GM12878 (cell line): ENCODE results near the gene SYK. TPM values are rescaled to one million over a fixed set of nuclear protein-coding genes. Genes with fewer than 3 reads are reported as not detected.
A peak's percentile ranks its signal among the peaks of the same experiment; 100 is the strongest.

ENCODE experiments used
- ATAC-seq: fragments of 200-7000 bp; cut with Tn5 transposase; 3 replicates; pipeline ENCODE4 v1.9.1; 2020; ENCODE audit warnings: mild to moderate bottlenecking, moderate library complexity
- BruUV-seq: library from RNA; stranded (reverse); fragments of 400-500 nt; replicated peaks from 2 replicates; lab custom pipeline; 2021; lab: Mats Ljungman, UMichigan
- CTCF ChIA-PET: fragments of 300-600 bp; sonication (Branson Sonifier 250); formaldehyde crosslinking; extraction: SDS; loops from one replicate; lab custom pipeline; 2021; ENCODE audit warnings: inconsistent platforms; lab: Yijun Ruan, JAX
- POLR2A ChIA-PET: fragments of 350-600 bp; formaldehyde crosslinking; extraction: SDS; loops from one replicate; lab custom pipeline; 2021; ENCODE audit warnings: inconsistent platforms; lab: Charles Lee
- RAD21 ChIA-PET: fragments of 300-600 bp; sonication (Branson Sonifier 250); formaldehyde crosslinking; loops from one replicate; lab custom pipeline; 2023; ENCODE audit warnings: antibody characterized with exemption; ENCODE audit not compliant: unreplicated experiment; lab: Charles Lee
- SMC1A ChIA-PET: fragments of 300-600 bp; sonication (Branson Sonifier 250); formaldehyde crosslinking; loops from one replicate; lab custom pipeline; 2023; ENCODE audit not compliant: unreplicated experiment, uncharacterized antibody; lab: Charles Lee
- DNase-seq: peaks from one replicate; pipeline ENCODE4 v3.0.0-alpha.2; 2011; ENCODE audit warnings: low read depth, low spot score
- FAIRE-seq: peaks from 3 replicates; lab custom pipeline; 2011; peaks lifted over from hg19 to GRCh38; lab: Jason Lieb, UNC
- H2AFZ ChIP-seq: 2 replicates; pipeline ENCODE4 v1.6.0; 2011; ENCODE audit warnings: low read depth, low read length, control low read depth; ENCODE audit not compliant: control insufficient read depth
- H3K27ac ChIP-seq: 2 replicates; pipeline ENCODE4 v1.5.1; 2011; ENCODE audit warnings: control low read depth; ENCODE audit not compliant: control insufficient read depth, insufficient read depth
- H3K27me3 ChIP-seq, 2 experiments: replicated peaks in 1 of 2; 2 replicates each; pipeline versions ENCODE4 v1.6.0 to v1.6.1; 2011; ENCODE audit warnings: low read length in 1 of 2; ENCODE audit not compliant: control insufficient read depth in 2 of 2, insufficient read depth in 2 of 2
- H3K36me3 ChIP-seq, 2 experiments: 2 replicates each; pipeline ENCODE4 v1.5.1; 2011; ENCODE audit warnings: low read length in 1 of 2; ENCODE audit not compliant: control insufficient read depth in 2 of 2, insufficient read depth in 2 of 2
- H3K4me1 ChIP-seq: 2 replicates; pipeline ENCODE4 v1.6.1; 2011; ENCODE audit warnings: mild to moderate bottlenecking, low read length, moderate library complexity, mixed read lengths; ENCODE audit not compliant: control insufficient read depth, insufficient read depth
- H3K4me2 ChIP-seq: 2 replicates; pipeline ENCODE4 v1.6.0; 2011; ENCODE audit warnings: control low read depth; ENCODE audit not compliant: control insufficient read depth, insufficient read depth
- H3K4me3 ChIP-seq: fragments of 200-600 bp; sonication (generic); 2 replicates; pipeline ENCODE4 v1.5.1; 2016
- H3K79me2 ChIP-seq: 2 replicates; pipeline ENCODE4 v1.6.0; 2011; ENCODE audit warnings: low read length; ENCODE audit not compliant: control insufficient read depth, insufficient read depth
- H3K9ac ChIP-seq: 2 replicates; pipeline ENCODE4 v1.8.0; 2011; ENCODE audit warnings: low read length, control low read depth, mixed read lengths; ENCODE audit not compliant: control insufficient read depth, insufficient read depth
- H3K9me3 ChIP-seq: replicated peaks from 3 replicates; pipeline ENCODE4 v1.5.1; 2011; ENCODE audit warnings: mild to moderate bottlenecking, low read length; ENCODE audit not compliant: control insufficient read depth, insufficient read depth
- H4K20me1 ChIP-seq: 2 replicates; pipeline ENCODE4 v1.6.0; 2011; ENCODE audit not compliant: control insufficient read depth, insufficient read depth
- ATF7 ChIP-seq: fragments of 450-650 bp; IDR thresholded peaks from 2 replicates; pipeline ENCODE4 v1.6.1; 2016; ENCODE audit warnings: low read depth, mild to moderate bottlenecking
- IRF4 ChIP-seq: IDR thresholded peaks from 2 replicates; pipeline ENCODE4 v1.6.1; 2011; ENCODE audit warnings: low read depth, low read length
- POU2F2 ChIP-seq: IDR thresholded peaks from 3 replicates; pipeline ENCODE4 v1.6.1; 2011; ENCODE audit warnings: low read depth, mild to moderate bottlenecking, low read length, borderline replicate concordance
- RAD21 ChIP-seq: IDR thresholded peaks from 2 replicates; pipeline ENCODE4 v1.6.1; 2011; ENCODE audit warnings: mild to moderate bottlenecking, low read depth, low read length, moderate library complexity; ENCODE audit not compliant: insufficient read depth
- SMAD5 ChIP-seq: IDR thresholded peaks from 2 replicates; pipeline ENCODE4 v1.6.1; 2016; ENCODE audit warnings: antibody characterized with exemption, low read depth
- SMC3 ChIP-seq: IDR thresholded peaks from 2 replicates; pipeline ENCODE4 v1.6.1; 2011; ENCODE audit warnings: low read length, improper control_type of control experiment, borderline replicate concordance
- TCF12 ChIP-seq: IDR thresholded peaks from 2 replicates; pipeline ENCODE4 v1.6.1; 2011; ENCODE audit warnings: low read depth, mild to moderate bottlenecking, low read length
- WRNIP1 ChIP-seq: IDR thresholded peaks from 2 replicates; pipeline ENCODE4 v1.6.1; 2011; ENCODE audit warnings: low read depth, low read length, improper control_type of control experiment, borderline replicate concordance
- YY1 ChIP-seq: IDR thresholded peaks from 2 replicates; pipeline ENCODE4 v1.6.1; 2011; ENCODE audit warnings: low read depth, mild to moderate bottlenecking, low read length
- WGBS: methylation state at CpG from one replicate; pipeline ENCODE4 v1.1.6; 2016; ENCODE audit warnings: low lambda C conversion rate; ENCODE audit not compliant: insufficient replicate concordance, insufficient coverage; ENCODE audit errors: missing lambda C conversion rate; 5-methylcytosine and 5-hydroxymethylcytosine counted together
- in situ Hi-C: fragments of 300-500 bp; cut with MboI; formaldehyde crosslinking; loops from 9 replicates; pipeline ENCODE4 v1.14.3; 2018; ENCODE audit warnings: mixed read lengths
- intact Hi-C: fragments of 100-400 bp; cut with micrococcal nuclease; formaldehyde crosslinking; loops from one replicate; pipeline ENCODE4 v1.14.2; 2022; ENCODE audit not compliant: unreplicated experiment
- polyA plus RNA-seq, 11 experiments: library from polyadenylated mRNA; depleted of rRNA in 4 of 11; unstranded in 6 of 11; stranded (reverse) in 5 of 11; fragments of >200 nt; fragmentation: Nextera tagmentation in 4 of 11; fragmentation: Illumina TruSeq in 1 of 11; extraction: Ambion mirVana in 4 of 11; extraction: Trizol in 1 of 11; gene quantifications; 1 replicate in 1 of 11; 2 replicates in 10 of 11; pipeline versions ENCODE4 v1.2.1 to v1.2.3, GENCODE V29; 2011 to 2016; ENCODE audit warnings: inconsistent platforms in 2 of 11, missing spikeins in 2 of 11, low read depth in 1 of 11
- total RNA-seq, 4 experiments: library from RNA; depleted of rRNA in 3 of 4; stranded (reverse); fragments of >200 nt in 3 of 4; fragmentation: Illumina TruSeq in 1 of 4; extraction: Trizol in 1 of 4; gene quantifications; 2 replicates each; pipeline versions ENCODE4 v1.2.1 to v1.2.3, GENCODE V29; 2013 to 2021
- TF ChIP-seq, protein P1 (sequence below), 3 experiments: IDR thresholded peaks in 2 of 3; conservative IDR thresholded peaks in 1 of 3; 2 replicates each; pipeline ENCODE4 v1.5.1; 2011; ENCODE audit warnings: low read depth in 3 of 3, low read length in 3 of 3, mild to moderate bottlenecking in 3 of 3, control low read depth in 2 of 3, moderate library complexity in 2 of 3, inconsistent platforms in 1 of 3, mixed read lengths in 1 of 3; ENCODE audit not compliant: control insufficient read depth in 2 of 3, insufficient read depth in 1 of 3; ENCODE audit errors: extremely low read depth in 1 of 3

Gene SYK
- total and polyA plus RNA-seq, 10 of the 15 experiments (the other 5 are each of a cell fraction or from before 2014, with no cell fraction given): 6.5 to 135 (median 68.8) TPM

DNA sequence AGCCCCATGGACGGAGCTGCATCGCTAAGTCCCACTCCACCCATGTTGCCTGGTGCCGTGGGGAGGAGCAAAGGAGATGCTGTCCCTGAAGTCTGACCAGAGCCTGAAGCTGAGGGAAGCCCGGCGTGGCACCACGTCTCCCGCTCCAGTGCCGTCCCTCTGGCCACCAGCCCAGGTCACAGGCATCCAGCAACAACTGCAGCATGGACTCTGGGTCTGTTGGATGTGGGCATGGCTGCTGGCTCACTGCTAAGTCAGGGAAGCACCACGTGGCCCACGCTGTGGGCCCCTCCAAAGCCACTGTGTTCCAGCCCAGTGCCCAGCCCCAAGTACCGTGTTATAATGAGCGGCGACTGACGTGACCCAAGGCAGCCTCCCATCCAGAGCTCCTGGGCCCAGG, 112.6 kb downstream of the SYK start:
- SMC1A ChIA-PET: interaction anchor here (0.7 to 4.4 kb wide), 5 partner anchors 29 to 812 kb away, joined by 3 to 47 read pairs (median 5); partner anchors contain the start of gene NFIL3

DNA sequence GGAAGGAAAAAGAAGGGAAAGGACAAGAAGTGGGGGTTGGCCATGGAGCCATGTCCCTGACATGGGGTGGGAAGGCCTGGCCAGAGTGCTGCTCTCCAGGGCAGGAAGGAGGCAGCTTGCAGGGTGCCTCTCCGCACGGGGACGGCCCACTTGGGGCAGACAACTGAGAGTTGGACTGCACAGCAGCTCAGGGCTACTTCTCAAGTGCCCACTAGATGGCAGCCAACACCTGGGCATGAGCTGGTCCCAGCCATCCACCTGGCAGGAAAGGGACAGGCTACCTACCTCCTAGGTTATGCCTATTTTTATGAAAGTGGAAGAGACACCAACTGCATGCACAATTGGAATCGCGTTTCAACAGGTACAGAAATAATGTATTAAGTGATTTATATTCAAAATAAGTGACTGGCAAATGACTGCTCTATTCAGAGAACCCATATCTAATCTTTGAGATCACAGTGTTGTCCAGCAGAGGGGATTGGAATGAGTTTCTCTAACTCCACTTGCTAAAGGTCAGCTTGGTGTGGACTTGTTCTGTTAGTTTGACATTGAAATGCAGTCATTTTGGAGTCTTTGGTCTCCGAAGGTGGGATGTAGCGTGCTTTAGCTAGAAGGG, 113.4 kb downstream of the SYK start:
- no peak overlapping the region for H2AFZ ChIP-seq
- DNase-seq (peak; percentile 33), FAIRE-seq (peak; percentile 98), ATAC-seq (peak; percentile 99)
- WGBS: 2% methylated on average over 7 of the region's 7 CpGs
- ChIA-PET SMC1A (interaction anchor here (0.6 to 4.4 kb wide), 12 partner anchors 8 to 1136 kb away, joined by 3 to 47 read pairs (median 4); partner anchors contain the start of gene NFIL3), CTCF (interaction anchor here (0.6 to 7.5 kb wide), 43 partner anchors 8 to 1039 kb away, joined by 3 to 115 read pairs (median 4); partner anchors contain the start of genes AUH and NFIL3), RAD21 (interaction anchor here (0.6 to 3.4 kb wide), 22 partner anchors 28 to 1224 kb away, joined by 3 to 59 read pairs (median 4); partner anchors contain the start of genes NFIL3 and ROR2), POLR2A (interaction anchor here (0.7 kb wide), 2 partner anchors 45 to 626 kb away, joined by 3 to 4 read pairs; no protein-coding TSS in a partner anchor)
- H3K9me3 ChIP-seq: no peaks in the 10 kb centered on the region
- no peak overlapping the region for H3K27ac ChIP-seq
- no peak overlapping the region for H3K4me2 ChIP-seq
- no peaks in the 10 kb centered on the region; the same call in 1 of the 2 replicates for H3K4me1 ChIP-seq
- H3K9ac ChIP-seq: no peak overlapping the region
- TF ChIP-seq SMC3 (peak; percentile 84), SMAD5 (no peak), ATF7 (no peak), WRNIP1 (no peak), YY1 (peak; percentile 47; the same call in 1 of the 2 replicates), RAD21 (peak; percentile 93), POU2F2 (0 out of 3 replicates have a peak, but pooled peaks have one; percentile 16), TCF12 (0 out of 2 replicates have a peak, but pooled peaks have one; percentile 35), IRF4 (0 out of 2 replicates have a peak, but pooled peaks have one; percentile 26)
- TF ChIP-seq, protein P1, sequence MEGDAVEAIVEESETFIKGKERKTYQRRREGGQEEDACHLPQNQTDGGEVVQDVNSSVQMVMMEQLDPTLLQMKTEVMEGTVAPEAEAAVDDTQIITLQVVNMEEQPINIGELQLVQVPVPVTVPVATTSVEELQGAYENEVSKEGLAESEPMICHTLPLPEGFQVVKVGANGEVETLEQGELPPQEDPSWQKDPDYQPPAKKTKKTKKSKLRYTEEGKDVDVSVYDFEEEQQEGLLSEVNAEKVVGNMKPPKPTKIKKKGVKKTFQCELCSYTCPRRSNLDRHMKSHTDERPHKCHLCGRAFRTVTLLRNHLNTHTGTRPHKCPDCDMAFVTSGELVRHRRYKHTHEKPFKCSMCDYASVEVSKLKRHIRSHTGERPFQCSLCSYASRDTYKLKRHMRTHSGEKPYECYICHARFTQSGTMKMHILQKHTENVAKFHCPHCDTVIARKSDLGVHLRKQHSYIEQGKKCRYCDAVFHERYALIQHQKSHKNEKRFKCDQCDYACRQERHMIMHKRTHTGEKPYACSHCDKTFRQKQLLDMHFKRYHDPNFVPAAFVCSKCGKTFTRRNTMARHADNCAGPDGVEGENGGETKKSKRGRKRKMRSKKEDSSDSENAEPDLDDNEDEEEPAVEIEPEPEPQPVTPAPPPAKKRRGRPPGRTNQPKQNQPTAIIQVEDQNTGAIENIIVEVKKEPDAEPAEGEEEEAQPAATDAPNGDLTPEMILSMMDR (IDR thresholded peaks at IDR 0.05 in 2 of 3, conservative IDR thresholded peaks at IDR 0.05 in 1 of 3; ENCODE audit: control insufficient read depth in 2 of 3, extremely low read depth in 1 of 3, insufficient read depth in 1 of 3, low read depth in 3 of 3, low read length in 3 of 3): peak; percentile 81 to 92 (median 90)
- H4K20me1 ChIP-seq: no peaks in the 10 kb centered on the region
- H3K36me3 ChIP-seq: no peaks in the 10 kb centered on the region
- no peak overlapping the region for H3K4me3 ChIP-seq
- no peaks in the 10 kb centered on the region for H3K79me2 ChIP-seq
- H3K27me3 ChIP-seq: no peaks in the 10 kb centered on the region; a peak in 1 of 4 replicates
- in situ Hi-C loops: loop anchor here (5.0 kb wide), 3 partner anchors 512 to 817 kb away; no protein-coding TSS in a partner anchor
- BruUV-seq: no TSS peak
- intact Hi-C loops: loop anchor here (1.0 to 10.0 kb wide), 7 partner anchors 122 to 812 kb away; no protein-coding TSS in a partner anchor

More for the DNA sequence above, 112.6 kb downstream of the SYK start:
- ATAC-seq: no peak
- H4K20me1 ChIP-seq: no peaks in the 10 kb centered on the region
- H3K4me1 ChIP-seq: peaks cover 6% of the 10 kb centered on the region
- RAD21 ChIA-PET: interaction anchor here (0.9 to 3.4 kb wide), 9 partner anchors 40 to 813 kb away, joined by 3 to 59 read pairs (median 5); partner anchors contain the start of gene NFIL3
- H3K9ac ChIP-seq: no peak overlapping the region
- no peak overlapping the region for H3K27ac ChIP-seq
- H3K36me3 ChIP-seq: no peaks in the 10 kb centered on the region
- no peaks in the 10 kb centered on the region for H3K79me2 ChIP-seq
- POLR2A ChIA-PET: no interaction called here
- no peak for DNase-seq
- no peak overlapping the region for H2AFZ ChIP-seq
- CTCF ChIA-PET: interaction anchor here (0.6 to 7.5 kb wide), 25 partner anchors 8 to 1039 kb away, joined by 3 to 115 read pairs (median 4); partner anchors contain the start of gene NFIL3
- FAIRE-seq: no peak
- intact Hi-C loops (loop anchor here (10.0 kb wide), 1 partner anchor 171 kb away; no protein-coding TSS in a partner anchor), in situ Hi-C loops (loop anchor here (5.0 kb wide), 1 partner anchor 818 kb away; no protein-coding TSS in a partner anchor)
- H3K9me3 ChIP-seq: no peaks in the 10 kb centered on the region
- 53% methylated on average over 14 of the region's 14 CpGs for WGBS
- H3K4me3 ChIP-seq: no peak overlapping the region
- no peak for TF ChIP-seq RAD21
- H3K4me2 ChIP-seq: no peak overlapping the region
- no peaks in the 10 kb centered on the region; a peak in 1 of 4 replicates for H3K27me3 ChIP-seq
- no TSS peak for BruUV-seq
